Stimulated activated CD8-positive, alpha-beta memory T cell treated with anti-CD3 and anti-CD28 coated beads, Interleukin-12 subunit alpha, Interleukin-12 subunit beta, amount 100 ng/mL, for 24 hours (primary cell): Measurements from ENCODE around the gene CLDN6.

Source experiments
- DNase-seq: peaks from one replicate; pipeline ENCODE4 v3.0.0-alpha.2; 2020; ENCODE audit errors: extremely low read depth

CLDN6 gene

GRCh38 chr16:3013998-3014690, 3.8 kb downstream of the CLDN6 start:
- DNase-seq = no peak

- no peak for DNase-seq
Observed at GRCh38 chr16:3013491-3013951, 4.5 kb downstream of the CLDN6 start.

DNA sequence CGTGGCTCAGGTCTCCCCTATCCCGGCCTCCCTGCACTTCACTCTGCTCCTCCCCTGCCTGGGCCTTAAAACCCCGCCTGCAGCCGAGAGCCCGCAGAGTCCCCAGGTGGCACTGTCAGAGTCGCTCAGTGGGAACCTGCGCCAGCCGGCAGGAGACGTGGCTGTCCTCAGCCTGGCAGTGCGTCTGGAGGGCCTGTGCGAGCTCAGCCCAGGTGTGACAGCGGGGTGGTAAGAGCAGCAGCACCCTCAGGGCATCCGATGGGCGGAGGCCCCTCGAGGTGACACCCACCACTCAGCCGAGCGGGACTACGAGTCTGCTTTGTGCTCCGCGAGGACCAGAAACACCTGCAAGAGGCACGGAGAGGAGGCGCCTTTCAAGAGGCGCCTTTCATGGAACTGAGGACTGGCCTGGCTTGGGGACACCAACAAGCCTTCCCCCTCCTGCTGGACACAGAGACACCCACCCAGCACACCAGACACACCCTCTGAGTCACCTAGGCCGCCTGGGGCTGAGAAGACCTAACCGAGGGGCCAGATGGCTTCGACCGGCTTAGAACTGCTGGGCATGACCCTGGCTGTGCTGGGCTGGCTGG, 5.1 kb downstream of the CLDN6 start, which contains the start of gene CLDN9:
Gene CLDN9, plus strand, starts transcription at position 96 of the 593 bp plus-strand sequence. Its CDS starts 440 bp downstream, at position 536.
- DNase-seq = no peak

DNA sequence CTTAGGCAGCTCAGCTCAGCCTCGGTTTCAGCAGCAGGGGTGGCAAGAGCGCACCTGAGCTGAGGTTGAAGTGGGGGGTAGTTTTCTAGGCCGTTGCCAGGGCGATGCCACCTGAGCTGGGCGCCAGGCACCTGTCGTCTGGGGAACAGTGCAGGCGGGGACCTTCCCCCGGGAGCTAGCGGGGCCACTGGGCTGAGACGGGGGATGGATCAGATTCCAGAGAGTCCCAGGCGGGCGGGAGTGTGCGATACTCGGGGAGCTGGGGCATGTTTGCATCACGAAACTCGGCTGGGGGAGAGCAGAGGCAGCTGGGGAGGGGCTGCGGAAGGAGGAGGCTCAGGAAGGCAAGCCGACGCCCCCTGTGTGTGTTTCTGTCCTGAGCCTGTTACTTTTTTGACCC, 5.7 kb downstream of the CLDN6 start:
- DNase-seq = no peak

- DNase-seq = no peak
Observed at GRCh38 chr16:3010510-3010909, 7.5 kb downstream of the CLDN6 start.

DNA sequence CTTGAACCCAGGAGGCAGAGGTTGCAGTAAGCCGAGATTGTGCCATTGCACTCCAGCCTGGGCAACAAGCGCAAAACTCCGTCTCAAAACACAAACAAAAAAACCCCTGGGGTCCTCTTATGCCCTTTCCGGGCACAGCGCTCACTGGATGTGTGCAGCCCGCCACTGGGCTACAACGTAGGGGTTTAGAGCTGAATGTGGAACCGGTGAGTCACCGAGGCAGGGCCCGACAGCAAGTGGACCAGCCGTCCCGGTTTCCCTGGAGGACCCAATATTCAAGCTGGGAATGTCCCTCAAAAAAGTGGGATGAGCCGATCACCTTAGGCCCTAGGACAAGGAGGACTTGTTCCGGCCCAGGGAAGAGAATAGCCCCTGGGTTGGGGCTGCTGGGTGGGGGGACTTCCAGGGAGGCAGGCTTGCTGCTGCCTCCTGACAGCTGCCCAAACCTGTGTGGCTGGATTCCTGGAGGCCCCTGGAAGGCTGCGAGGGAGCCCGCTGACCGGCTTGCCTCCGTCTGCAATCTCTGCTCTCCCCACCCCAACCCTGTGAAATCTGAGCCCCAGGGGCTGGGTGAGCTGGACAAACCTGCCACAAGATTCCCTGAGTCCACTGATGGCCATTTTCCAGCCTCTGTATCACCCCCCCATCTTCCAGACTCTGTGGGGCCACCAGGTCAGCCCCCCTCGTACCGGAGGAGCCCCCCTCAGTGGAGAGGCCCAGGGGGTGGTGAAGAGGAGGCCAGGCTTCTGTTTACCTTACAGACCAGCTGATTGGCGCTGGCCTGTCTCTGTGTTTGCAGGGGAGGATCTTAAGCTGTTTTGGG, 8.2 kb downstream of the CLDN6 start:
- DNase-seq = no peak

DNA sequence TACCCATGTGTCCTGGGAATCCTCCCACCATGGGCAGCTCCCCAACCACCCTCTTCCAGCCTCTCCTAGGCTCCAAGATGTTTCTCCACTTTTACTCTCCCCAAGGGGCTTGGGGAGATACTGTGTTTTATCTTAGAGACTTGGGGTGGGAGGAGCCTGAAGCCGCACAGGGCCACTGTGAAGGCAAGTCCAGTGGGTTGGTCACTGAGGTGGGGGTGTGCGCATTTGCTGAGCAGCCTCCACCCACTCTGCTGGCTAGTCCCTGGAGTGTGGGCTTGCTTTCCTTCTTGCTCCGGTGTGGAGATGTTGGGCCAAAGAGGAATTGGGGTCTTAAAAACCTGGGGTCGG, 9.3 kb downstream of the CLDN6 start:
- no peak for DNase-seq

- no peak for DNase-seq
Observed at GRCh38 chr16:3007957-3008689, 9.9 kb downstream of the CLDN6 start.

GRCh38 chr16:3007059-3007956, 10.7 kb downstream of the CLDN6 start:
- no peak for DNase-seq

- DNase-seq = no peak
Observed at GRCh38 chr16:3004781-3005284, 13.2 kb downstream of the CLDN6 start.

GRCh38 chr16:3004319-3004718, 13.7 kb downstream of the CLDN6 start:
- DNase-seq = no peak

DNA sequence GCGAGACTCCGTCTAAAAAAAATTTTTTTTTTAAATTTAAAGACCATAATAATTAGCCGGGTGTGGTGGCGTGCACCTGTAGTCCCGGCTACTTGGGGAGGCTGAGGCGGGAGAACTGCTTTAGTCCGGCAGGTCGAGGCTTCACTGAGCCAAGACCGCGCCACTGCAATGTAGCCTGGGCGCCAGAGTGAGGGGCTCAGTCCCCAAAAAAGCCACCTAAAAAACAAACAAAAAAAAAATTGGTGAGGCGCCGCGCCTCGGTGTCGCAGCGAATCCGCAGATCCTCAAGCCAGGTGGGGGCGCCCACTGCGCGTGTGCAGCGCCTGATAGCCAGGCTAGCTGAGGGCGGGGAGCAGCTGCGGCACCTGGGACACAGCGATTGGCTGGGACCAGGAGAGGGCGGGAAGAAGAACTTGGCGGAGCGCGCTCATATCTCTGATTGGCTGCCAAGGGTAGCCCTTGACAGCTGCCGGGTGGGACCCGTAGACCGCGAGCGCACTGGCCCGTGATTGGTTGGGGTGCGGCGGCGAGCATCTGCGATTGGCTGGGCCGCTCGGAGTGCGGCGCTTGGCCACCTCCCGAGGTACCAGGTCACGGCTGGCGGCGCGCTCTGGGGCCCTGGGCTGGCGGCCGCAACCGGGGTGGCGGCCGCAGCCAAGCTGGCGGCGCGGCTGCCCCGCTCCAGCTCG, 14.3 kb downstream of the CLDN6 start:
- peak; percentile 90 for DNase-seq

DNA sequence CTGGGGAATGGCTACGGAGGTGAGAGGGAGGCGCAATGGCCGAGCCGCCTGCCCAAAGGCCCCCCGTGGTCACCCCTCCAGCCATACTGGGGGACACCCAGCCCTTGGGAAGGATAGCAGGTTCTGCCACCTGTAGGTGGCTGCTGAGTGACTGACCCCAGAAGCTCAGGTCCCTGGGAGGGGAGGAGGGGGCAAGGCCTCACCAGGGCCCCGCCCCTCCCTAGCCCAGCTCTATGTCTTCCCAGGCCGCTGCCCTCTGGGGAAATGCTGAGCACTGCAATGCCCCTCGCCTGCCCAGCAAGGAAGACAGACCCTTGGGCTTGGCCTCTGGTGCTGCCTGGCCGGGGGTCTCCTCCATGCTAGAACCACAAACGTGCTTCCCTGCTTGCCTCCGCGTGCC, 16.7 kb downstream of the CLDN6 start:
- DNase-seq = no peak

- DNase-seq = no peak
Observed at GRCh38 chr16:3000540-3000939, 17.4 kb downstream of the CLDN6 start.

- no peak for DNase-seq
Observed at GRCh38 chr16:2999929-3000328, 18.1 kb downstream of the CLDN6 start.

DNA sequence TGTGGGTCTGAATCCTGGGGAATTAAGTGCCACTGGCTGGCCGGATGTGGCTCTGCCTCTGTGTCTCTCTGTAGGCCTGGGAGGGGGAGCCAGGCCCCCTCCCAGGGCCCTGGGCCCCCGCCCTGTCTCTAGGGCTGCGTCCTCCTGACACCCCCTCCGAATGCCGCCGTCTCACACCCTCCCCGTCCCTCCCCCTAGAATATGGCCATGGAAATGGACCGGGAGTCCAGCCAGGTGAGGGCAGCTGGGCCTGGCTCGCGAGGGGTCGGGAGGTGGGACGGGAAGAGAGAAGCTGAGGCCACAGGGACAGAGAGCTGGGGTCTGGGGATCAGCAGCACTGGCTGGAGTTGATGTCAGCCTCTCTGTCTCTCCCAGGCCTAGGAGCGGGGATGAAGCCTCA, 21.7 kb downstream of the CLDN6 start:
- DNase-seq = no peak

DNA sequence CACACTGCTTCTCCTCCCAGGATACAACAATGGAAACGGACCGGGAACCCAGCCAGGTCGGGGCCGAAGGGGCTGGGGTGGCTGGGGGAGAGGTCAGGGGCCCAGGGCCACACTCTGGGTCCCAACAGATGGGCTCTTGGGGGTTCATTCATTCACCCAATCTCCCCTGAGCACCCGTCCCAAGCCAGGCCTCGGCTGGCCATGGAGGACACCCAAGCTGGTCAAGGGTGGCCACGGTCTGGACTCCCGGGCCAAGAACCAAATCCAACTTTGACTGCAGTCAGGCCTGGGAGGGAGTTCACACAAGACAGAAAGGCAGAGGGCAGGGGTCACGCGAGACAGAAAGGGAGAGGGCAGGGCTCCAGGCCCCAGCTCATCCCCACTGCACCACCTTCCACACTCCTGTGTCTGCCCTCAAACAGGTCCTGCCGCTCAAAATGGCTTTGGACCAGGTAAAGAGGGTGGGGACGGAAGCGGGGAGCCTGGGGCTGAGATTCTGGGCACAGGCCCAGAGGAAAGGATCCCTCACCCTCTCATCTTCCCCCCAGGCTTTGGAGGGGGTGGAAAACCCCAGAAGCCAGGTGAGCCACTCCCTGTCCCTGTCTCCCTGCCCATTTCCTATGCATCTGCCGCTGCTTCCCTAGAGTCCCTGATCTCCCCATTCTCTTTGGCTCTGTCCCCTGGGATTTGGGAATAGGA, 25.5 kb downstream of the CLDN6 start:
- DNase-seq = no peak

DNA sequence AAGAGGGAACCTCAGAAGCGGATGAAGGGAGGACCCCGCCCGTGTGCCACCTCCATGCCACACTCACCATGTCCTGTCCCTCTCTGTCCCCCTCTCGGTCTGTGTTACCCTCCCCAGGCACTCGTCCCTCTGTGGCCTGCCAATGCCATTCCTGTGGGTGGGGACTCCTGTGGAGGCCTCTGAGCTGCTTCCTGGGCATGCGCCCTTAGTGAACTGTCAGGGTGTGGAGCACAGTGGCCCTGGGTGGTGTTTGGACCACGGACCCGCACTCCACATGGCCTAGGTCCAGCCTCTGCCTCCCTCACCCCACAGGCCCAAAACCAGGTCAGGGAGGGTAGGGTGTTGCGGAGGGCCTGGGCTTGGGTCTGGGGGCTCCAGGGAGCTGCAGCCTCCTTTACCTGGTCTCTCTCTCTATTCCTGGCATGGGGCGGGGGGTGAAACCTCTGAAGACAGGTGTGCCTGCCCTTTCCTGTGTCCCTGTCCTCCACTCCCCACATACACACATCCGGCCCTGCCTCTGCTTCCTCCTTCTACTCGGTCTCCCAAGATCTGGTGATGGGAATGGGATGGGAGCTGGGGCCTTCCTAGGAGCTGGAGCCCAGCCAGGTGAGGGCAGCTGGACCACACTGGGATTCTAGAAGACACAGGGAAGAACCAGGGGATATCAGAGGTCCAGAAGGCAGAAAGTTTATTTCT, 26.3 kb downstream of the CLDN6 start:
- no peak for DNase-seq

DNA sequence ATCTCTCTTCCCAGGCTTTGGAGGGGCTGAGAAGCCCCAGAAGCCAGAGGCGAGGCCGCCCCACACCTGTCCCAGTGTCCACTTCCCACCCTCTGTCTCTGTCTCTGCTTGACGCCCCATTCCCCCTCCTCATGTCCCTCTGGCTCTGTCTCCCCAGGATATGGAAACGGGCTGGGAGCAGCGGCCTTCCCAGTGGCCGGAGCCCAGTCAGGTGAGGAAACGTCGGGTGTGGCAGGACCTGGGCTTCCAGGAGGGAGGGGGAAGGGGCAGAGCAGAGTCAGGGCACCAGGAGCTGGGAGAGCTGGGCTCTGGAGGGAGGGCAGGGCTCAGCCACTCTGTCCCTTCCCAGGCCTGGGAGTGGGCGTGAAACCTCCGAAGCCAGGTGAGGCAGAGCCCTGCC, 27.1 kb downstream of the CLDN6 start:
- no peak for DNase-seq
